Smooth muscle cell (in vitro differentiated cells): ENCODE results near the gene IL37. TPM values are rescaled to one million over a fixed set of nuclear protein-coding genes. Genes with fewer than 3 reads are reported as not detected.
"Not testable (repeated sequence)": the region's sequence is repeated elsewhere in the genome, so short reads cannot be mapped to it uniquely, and the experiment has no call there.

Experiments used
- DNase-seq: peaks from one replicate; lab custom pipeline; 2025; ENCODE audit not compliant: unreplicated experiment; lab: John Stamatoyannopoulos, UW
- H2AFZ ChIP-seq: fragments of 200-600 bp; sonication (generic); 2 replicates; pipeline ENCODE4 v1.6.0; 2016; ENCODE audit warnings: antibody characterized with exemption, low read depth, mild to moderate bottlenecking
- H3F3A ChIP-seq: fragments of 200-600 bp; sonication (generic); 2 replicates; pipeline ENCODE4 v1.6.0; 2017; ENCODE audit warnings: antibody characterized with exemption, low read depth
- H3K27ac ChIP-seq: fragments of 200-600 bp; sonication (generic); 2 replicates; pipeline ENCODE4 v1.5.1; 2016; ENCODE audit warnings: low read depth, mild to moderate bottlenecking
- H3K27me3 ChIP-seq: fragments of 200-600 bp; sonication (generic); 2 replicates; pipeline ENCODE4 v1.6.1; 2016; ENCODE audit warnings: low read depth, mild to moderate bottlenecking
- H3K36me3 ChIP-seq: fragments of 200-600 bp; sonication (generic); 2 replicates; pipeline ENCODE4 v1.5.1; 2016; ENCODE audit warnings: low read depth
- H3K4me1 ChIP-seq: fragments of 200-600 bp; sonication (generic); 2 replicates; pipeline ENCODE4 v1.5.1; 2016; ENCODE audit warnings: low read depth
- H3K4me2 ChIP-seq: fragments of 200-600 bp; sonication (generic); 2 replicates; pipeline ENCODE4 v1.6.0; 2016; ENCODE audit warnings: mild to moderate bottlenecking
- H3K4me3 ChIP-seq: fragments of 200-600 bp; sonication (generic); 2 replicates; pipeline ENCODE4 v1.5.1; 2016; ENCODE audit warnings: mild to moderate bottlenecking
- H3K79me2 ChIP-seq: fragments of 200-600 bp; sonication (generic); 2 replicates; pipeline ENCODE4 v1.6.0; 2016; ENCODE audit warnings: low read depth, mild to moderate bottlenecking
- H3K9ac ChIP-seq: fragments of 200-600 bp; sonication (generic); 2 replicates; pipeline ENCODE4 v1.6.0; 2016; ENCODE audit warnings: low read depth
- H3K9me3 ChIP-seq: fragments of 200-600 bp; sonication (generic); replicated peaks from 2 replicates; pipeline ENCODE4 v1.5.1; 2016; ENCODE audit warnings: low read depth
- H4K20me1 ChIP-seq: fragments of 200-600 bp; sonication (generic); 2 replicates; pipeline ENCODE4 v1.6.0; 2016; ENCODE audit warnings: low read depth
- CTCF ChIP-seq: fragments of 200-600 bp; sonication (generic); IDR thresholded peaks from 2 replicates; pipeline ENCODE4 v1.5.1; 2017; ENCODE audit warnings: borderline replicate concordance, mild to moderate bottlenecking, antibody characterized with exemption; ENCODE audit not compliant: insufficient read depth, poor library complexity, severe bottlenecking
- WGBS: methylation state at CpG from one replicate; pipeline ENCODE4 v1.1.7; 2016; ENCODE audit warnings: low lambda C conversion rate; 5-methylcytosine and 5-hydroxymethylcytosine counted together
- polyA plus RNA-seq: library from polyadenylated mRNA; unstranded; fragments of >200 nt; fragmentation: Nextera tagmentation; extraction: Ambion mirVana; gene quantifications from 2 replicates; pipeline ENCODE4 v1.2.1, GENCODE V29; 2016
- total RNA-seq: library from RNA; depleted of rRNA; stranded (reverse); fragments of >200 nt; gene quantifications from 2 replicates; pipeline ENCODE4 v1.2.3, GENCODE V29; 2014

IL37 gene
- total and polyA plus RNA-seq, 2 experiments from 2014 or later, result not detected

- Histone ChIP-seq H3K4me2 (no peak overlapping the region), H3K27ac (no peak overlapping the region), H4K20me1 (no peaks in the 10 kb centered on the region), H3K79me2 (no peaks in the 10 kb centered on the region), H3K36me3 (no peaks in the 10 kb centered on the region), H3K4me1 (no peaks in the 10 kb centered on the region), H3K4me3 (no peak overlapping the region), H3K9me3 (no peaks in the 10 kb centered on the region), H3F3A (no peaks in the 10 kb centered on the region), H2AFZ (no peak overlapping the region), H3K27me3 (peaks cover 6% of the 10 kb centered on the region), H3K9ac (no peak overlapping the region)
- DNase-seq, result no peak
- TF ChIP-seq CTCF, result no peak
- 93% methylated on average over 3 of the region's 3 CpGs for WGBS
These were observed 13.4 kb upstream of the IL37 start for GRCh38 chr2:112897624-112897978.

GRCh38 chr2:112901431-112902065 is 9.4 kb upstream of the IL37 start:
- not testable (repeated sequence) for DNase-seq, H2AFZ ChIP-seq, H3K9me3 ChIP-seq, H3K9ac ChIP-seq, H3F3A ChIP-seq, H3K4me2 ChIP-seq, H3K27me3 ChIP-seq, H3K4me1 ChIP-seq, H3K36me3 ChIP-seq, H4K20me1 ChIP-seq, H3K4me3 ChIP-seq, H3K27ac ChIP-seq, H3K79me2 ChIP-seq
- 55% methylated on average over 3 of the region's 3 CpGs for WGBS

GRCh38 chr2:112902816-112903215 is 8.1 kb upstream of the IL37 start:
- Histone ChIP-seq H3F3A (no peaks in the 10 kb centered on the region), H3K4me1 (no peaks in the 10 kb centered on the region), H3K9ac (no peak overlapping the region), H3K27me3 (no peaks in the 10 kb centered on the region), H3K36me3 (no peaks in the 10 kb centered on the region), H2AFZ (no peak overlapping the region), H3K4me2 (no peak overlapping the region), H4K20me1 (no peaks in the 10 kb centered on the region), H3K79me2 (no peaks in the 10 kb centered on the region), H3K4me3 (no peak overlapping the region), H3K27ac (no peak overlapping the region), H3K9me3 (no peaks in the 10 kb centered on the region)
- DNase-seq, result no peak
- no peak for TF ChIP-seq CTCF
- 95% methylated on average over 2 of the region's 2 CpGs for WGBS

GRCh38 chr2:112904883-112905282 is 6.1 kb upstream of the IL37 start:
- Histone ChIP-seq H3K9me3 (no peaks in the 10 kb centered on the region), H3K36me3 (no peaks in the 10 kb centered on the region), H4K20me1 (no peaks in the 10 kb centered on the region), H3K4me3 (no peak overlapping the region), H2AFZ (no peak overlapping the region), H3K4me1 (no peaks in the 10 kb centered on the region), H3K27ac (no peak overlapping the region), H3F3A (no peaks in the 10 kb centered on the region), H3K27me3 (no peaks in the 10 kb centered on the region), H3K79me2 (no peaks in the 10 kb centered on the region), H3K9ac (no peak overlapping the region), H3K4me2 (no peak overlapping the region)
- TF ChIP-seq CTCF, result no peak
- no peak for DNase-seq
- 91% methylated on average over 5 of the region's 5 CpGs for WGBS
